GM12878 (cell line): ENCODE results near the gene MSANTD4. TPM values are rescaled to one million over a fixed set of nuclear protein-coding genes. Genes with fewer than 3 reads are reported as not detected.

Experiments
- BCLAF1 ChIP-seq: fragments of 450-650 bp; IDR thresholded peaks from 2 replicates; pipeline ENCODE4 v1.6.1; 2017; ENCODE audit warnings: antibody characterized with exemption, mild to moderate bottlenecking, moderate library complexity
- HDAC2 ChIP-seq: fragments of 200-600 bp; sonication (generic); IDR thresholded peaks from 2 replicates; pipeline ENCODE4 v1.6.1; 2017
- HDAC6 ChIP-seq: fragments of 200-600 bp; sonication (generic); IDR thresholded peaks from one replicate; pipeline ENCODE4 v1.8.0; 2017; ENCODE audit warnings: antibody characterized with exemption; ENCODE audit not compliant: unreplicated experiment
- IKZF1 ChIP-seq: fragments of 450-650 bp; conservative IDR thresholded peaks from 2 replicates; pipeline ENCODE4 v1.6.1; 2017; ENCODE audit warnings: antibody characterized with exemption, mild to moderate bottlenecking
- KLF5 ChIP-seq: fragments of 450-650 bp; IDR thresholded peaks from 2 replicates; pipeline ENCODE4 v1.6.1; 2014; ENCODE audit warnings: mild to moderate bottlenecking; ENCODE audit not compliant: partially characterized antibody
- MEF2B ChIP-seq: fragments of 450-650 bp; IDR thresholded peaks from 2 replicates; pipeline ENCODE4 v1.6.1; 2018; ENCODE audit warnings: mild to moderate bottlenecking, moderate library complexity; ENCODE audit not compliant: partially characterized antibody, poor library complexity, severe bottlenecking
- NBN ChIP-seq: fragments of 450-650 bp; IDR thresholded peaks from 2 replicates; pipeline ENCODE4 v1.6.1; 2016
- PAX5 ChIP-seq: IDR thresholded peaks from 2 replicates; pipeline ENCODE4 v1.6.1; 2011; ENCODE audit warnings: low read depth, low read length, borderline replicate concordance
- SMC3 ChIP-seq: IDR thresholded peaks from 2 replicates; pipeline ENCODE4 v1.6.1; 2011; ENCODE audit warnings: low read length, improper control_type of control experiment, borderline replicate concordance
- SP1 ChIP-seq: IDR thresholded peaks from one replicate; pipeline ENCODE4 v1.6.1; 2011; ENCODE audit warnings: low read depth, low read length
- TBL1XR1 ChIP-seq: IDR thresholded peaks from 2 replicates; pipeline ENCODE4 v1.6.1; 2012; ENCODE audit warnings: low read depth, low read length, improper control_type of control experiment
- polyA plus RNA-seq, 11 experiments: library from polyadenylated mRNA; depleted of rRNA in 4 of 11; unstranded in 6 of 11; stranded (reverse) in 5 of 11; fragments of >200 nt; fragmentation: Nextera tagmentation in 4 of 11; fragmentation: Illumina TruSeq in 1 of 11; extraction: Ambion mirVana in 4 of 11; extraction: Trizol in 1 of 11; gene quantifications; 1 replicate in 1 of 11; 2 replicates in 10 of 11; pipeline versions ENCODE4 v1.2.1 to v1.2.3, GENCODE V29; 2011 to 2016; ENCODE audit warnings: inconsistent platforms in 2 of 11, missing spikeins in 2 of 11, low read depth in 1 of 11
- total RNA-seq, 4 experiments: library from RNA; depleted of rRNA in 3 of 4; stranded (reverse); fragments of >200 nt in 3 of 4; fragmentation: Illumina TruSeq in 1 of 4; extraction: Trizol in 1 of 4; gene quantifications; 2 replicates each; pipeline versions ENCODE4 v1.2.1 to v1.2.3, GENCODE V29; 2013 to 2021
- TF ChIP-seq, protein P1 (sequence below): IDR thresholded peaks from 2 replicates; pipeline ENCODE4 v1.6.1; 2011; ENCODE audit warnings: borderline replicate concordance, low read depth, mild to moderate bottlenecking, moderate library complexity, mixed read lengths, low read length; ENCODE audit not compliant: insufficient read depth; ENCODE audit errors: extremely low read length

Gene MSANTD4
- total and polyA plus RNA-seq, 10 of the 15 experiments (the other 5 are each of a cell fraction or from before 2014, with no cell fraction given) = 8.7 to 23.9 (median 16.0) TPM

GRCh38 chr11:105989124-105989523 is 32.9 kb downstream of the MSANTD4 start (continued):
- no peak for TF ChIP-seq BCLAF1
- TF ChIP-seq MEF2B = no peak
- no peak for TF ChIP-seq SP1
- TF ChIP-seq TBL1XR1 = no peak
- TF ChIP-seq, protein P1, sequence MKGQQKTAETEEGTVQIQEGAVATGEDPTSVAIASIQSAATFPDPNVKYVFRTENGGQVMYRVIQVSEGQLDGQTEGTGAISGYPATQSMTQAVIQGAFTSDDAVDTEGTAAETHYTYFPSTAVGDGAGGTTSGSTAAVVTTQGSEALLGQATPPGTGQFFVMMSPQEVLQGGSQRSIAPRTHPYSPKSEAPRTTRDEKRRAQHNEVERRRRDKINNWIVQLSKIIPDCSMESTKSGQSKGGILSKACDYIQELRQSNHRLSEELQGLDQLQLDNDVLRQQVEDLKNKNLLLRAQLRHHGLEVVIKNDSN = no peak
- TF ChIP-seq NBN = no peak
- no peak for TF ChIP-seq KLF5
- TF ChIP-seq PAX5 = no peak
- TF ChIP-seq HDAC6 = no peak
- no peak for TF ChIP-seq IKZF1
- TF ChIP-seq HDAC2 = no peak
- no peak for TF ChIP-seq SMC3
